Measurements from ENCODE around the gene PHACTR4.

DNA sequence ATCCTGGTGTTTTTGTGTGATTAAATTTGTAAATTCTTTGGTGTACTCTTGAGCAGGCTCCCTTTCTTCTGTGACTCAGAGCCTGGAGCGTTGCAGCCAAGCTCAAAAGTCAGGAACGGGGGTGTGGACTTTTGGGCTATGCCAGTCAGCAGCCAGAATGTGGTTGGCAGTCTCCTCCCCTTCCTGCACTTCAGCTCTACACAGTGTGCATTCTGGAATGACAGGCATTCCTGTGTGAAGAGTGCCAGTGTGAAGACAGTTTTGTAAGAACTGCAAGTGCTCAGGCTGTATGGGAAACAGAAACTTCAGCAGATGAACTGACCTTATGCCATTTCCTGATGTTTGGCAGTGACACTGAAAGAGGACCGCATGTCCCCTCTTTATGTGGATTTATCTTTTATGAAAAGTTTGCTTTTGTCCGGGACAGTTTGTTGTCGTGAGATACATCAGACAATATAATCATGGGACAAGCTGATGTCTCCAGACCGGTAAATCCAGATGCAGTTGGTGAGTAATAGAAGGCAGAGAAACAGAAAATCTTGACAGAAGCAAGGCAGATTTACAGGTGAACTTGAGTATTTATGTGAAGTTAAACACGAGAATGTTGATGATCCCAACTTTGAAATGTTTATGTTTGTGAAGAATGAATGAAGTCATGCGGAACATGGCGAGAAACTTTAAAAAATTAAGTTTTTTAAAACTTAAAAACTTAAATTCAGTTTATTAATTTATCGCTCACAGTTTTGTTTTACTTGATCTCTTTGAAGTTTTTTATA lies 68.6 kb downstream of the PHACTR4 start:
- TF ChIP-seq, protein P1, sequence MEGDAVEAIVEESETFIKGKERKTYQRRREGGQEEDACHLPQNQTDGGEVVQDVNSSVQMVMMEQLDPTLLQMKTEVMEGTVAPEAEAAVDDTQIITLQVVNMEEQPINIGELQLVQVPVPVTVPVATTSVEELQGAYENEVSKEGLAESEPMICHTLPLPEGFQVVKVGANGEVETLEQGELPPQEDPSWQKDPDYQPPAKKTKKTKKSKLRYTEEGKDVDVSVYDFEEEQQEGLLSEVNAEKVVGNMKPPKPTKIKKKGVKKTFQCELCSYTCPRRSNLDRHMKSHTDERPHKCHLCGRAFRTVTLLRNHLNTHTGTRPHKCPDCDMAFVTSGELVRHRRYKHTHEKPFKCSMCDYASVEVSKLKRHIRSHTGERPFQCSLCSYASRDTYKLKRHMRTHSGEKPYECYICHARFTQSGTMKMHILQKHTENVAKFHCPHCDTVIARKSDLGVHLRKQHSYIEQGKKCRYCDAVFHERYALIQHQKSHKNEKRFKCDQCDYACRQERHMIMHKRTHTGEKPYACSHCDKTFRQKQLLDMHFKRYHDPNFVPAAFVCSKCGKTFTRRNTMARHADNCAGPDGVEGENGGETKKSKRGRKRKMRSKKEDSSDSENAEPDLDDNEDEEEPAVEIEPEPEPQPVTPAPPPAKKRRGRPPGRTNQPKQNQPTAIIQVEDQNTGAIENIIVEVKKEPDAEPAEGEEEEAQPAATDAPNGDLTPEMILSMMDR (optimal IDR thresholded peaks at IDR 0.05 in 1 of 3, IDR thresholded peaks at IDR 0.05 in 1 of 3, conservative IDR thresholded peaks at IDR 0.05 in 1 of 3; ENCODE audit: extremely low read depth in 1 of 3, insufficient read depth in 2 of 3, low read length in 3 of 3) = no peak
- no peak for TF ChIP-seq EZH2 (IDR thresholded peaks at IDR 0.05; ENCODE audit: low read length)

All from keratinocyte (primary cell).